Jurkat, Clone E6-1 (cell line): ENCODE measurements around the gene ZNF346.
A peak's percentile ranks its signal among the peaks of the same experiment; 100 is the strongest.

Experiments
- DNase-seq: peaks from one replicate; pipeline ENCODE4 v3.0.0-alpha.2; 2011; ENCODE audit warnings: low read depth, low spot score
- H3K4me3 ChIP-seq: 2 replicates; pipeline ENCODE4 v1.5.1; 2011; ENCODE audit warnings: mild to moderate bottlenecking, low read length, control low read depth, moderate library complexity

Gene ZNF346

GRCh38 chr5:177049285-177049684 is 26.8 kb downstream of the ZNF346 start:
- H3K4me3 ChIP-seq = no peak overlapping the region
- DNase-seq = no peak

- DNase-seq = no peak
- H3K4me3 ChIP-seq = no peak overlapping the region
Measured at GRCh38 chr5:177064500-177065277, 42.2 kb downstream of the ZNF346 start.

- no peak for DNase-seq
- H3K4me3 ChIP-seq = no peak overlapping the region
Measured at GRCh38 chr5:177065491-177065890, 43.0 kb downstream of the ZNF346 start.

- DNase-seq = no peak
- no peak overlapping the region for H3K4me3 ChIP-seq
Measured at GRCh38 chr5:177066224-177066623, 43.7 kb downstream of the ZNF346 start.

- DNase-seq = no peak
- H3K4me3 ChIP-seq = no peak overlapping the region
Measured at GRCh38 chr5:177067503-177067902, 45.0 kb downstream of the ZNF346 start.

- H3K4me3 ChIP-seq = no peak overlapping the region
- DNase-seq = no peak
Measured at GRCh38 chr5:177070536-177071191, 48.2 kb downstream of the ZNF346 start.

GRCh38 chr5:177071666-177072385 is 49.3 kb downstream of the ZNF346 start:
- no peak overlapping the region for H3K4me3 ChIP-seq
- peak; percentile 85 for DNase-seq

GRCh38 chr5:177077335-177077734 is 54.8 kb downstream of the ZNF346 start:
- no peak overlapping the region for H3K4me3 ChIP-seq
- DNase-seq = no peak

- no peak overlapping the region for H3K4me3 ChIP-seq
- no peak for DNase-seq
Measured at GRCh38 chr5:177079606-177080005, 57.1 kb downstream of the ZNF346 start.

- no peak overlapping the region for H3K4me3 ChIP-seq
- no peak for DNase-seq
Measured at GRCh38 chr5:177080265-177080664, 57.8 kb downstream of the ZNF346 start.

GRCh38 chr5:177081859-177082258 is 59.4 kb downstream of the ZNF346 start:
- DNase-seq = no peak

GRCh38 chr5:177083357-177083756 is 60.9 kb downstream of the ZNF346 start:
- DNase-seq = no peak
- no peak overlapping the region for H3K4me3 ChIP-seq

More at GRCh38 chr5:177081859-177082258, 59.4 kb downstream of the ZNF346 start:
- no peak overlapping the region for H3K4me3 ChIP-seq

GRCh38 chr5:177084175-177084574 is 61.7 kb downstream of the ZNF346 start:
- DNase-seq = no peak
- no peak overlapping the region for H3K4me3 ChIP-seq

GRCh38 chr5:177085985-177086653 is 63.6 kb downstream of the ZNF346 start:
- no peak overlapping the region for H3K4me3 ChIP-seq
- no peak for DNase-seq

- peak; percentile 62 for DNase-seq
- H3K4me3 ChIP-seq = peak within 1 kb of the TSS; percentile 49
Measured at GRCh38 chr5:177086654-177087397, 64.3 kb downstream of the ZNF346 start, which contains the start of gene FGFR4. Gene FGFR4 (plus strand): TSS chr5:177086915. CDS start chr5:177089603, 2,688 bp downstream.

GRCh38 chr5:177087398-177088005 is 65.0 kb downstream of the ZNF346 start:
- no peak for DNase-seq

GRCh38 chr5:177089127-177089526 is 66.6 kb downstream of the ZNF346 start:
- H3K4me3 ChIP-seq = no peak overlapping the region
- no peak for DNase-seq

More at GRCh38 chr5:177087398-177088005, 65.0 kb downstream of the ZNF346 start:
- H3K4me3 ChIP-seq = peak overlapping the region; percentile 49
